Neural cell (in vitro differentiated cells): ENCODE data around the gene CRLF1. TPM values are rescaled to one million over a fixed set of nuclear protein-coding genes. Genes with fewer than 3 reads are reported as not detected.

Experiments used
- H2AFZ ChIP-seq: fragments of 200-600, 300-800 bp; sonication (generic), shearing (Covaris generic); 2 replicates; pipeline ENCODE4 v1.6.0; 2014; ENCODE audit warnings: low read depth, mild to moderate bottlenecking, antibody characterized with exemption, low read length, moderate library complexity
- H3F3A ChIP-seq: fragments of 200-600 bp; shearing (Covaris generic); 2 replicates; pipeline ENCODE4 v1.6.1; 2016; ENCODE audit warnings: mild to moderate bottlenecking, moderate library complexity, mixed read lengths, antibody characterized with exemption, low read length; ENCODE audit not compliant: insufficient read depth, poor library complexity, severe bottlenecking
- H3K27ac ChIP-seq: fragments of 200-600, 300-800 bp; sonication (generic), shearing (Covaris generic); 2 replicates; pipeline ENCODE4 v1.5.1; 2014; ENCODE audit warnings: mild to moderate bottlenecking, low read length, moderate library complexity
- H3K27me3 ChIP-seq: fragments of 300-800, 200-600 bp; sonication (generic), shearing (Covaris generic); 2 replicates; pipeline ENCODE4 v1.6.0; 2014; ENCODE audit warnings: mild to moderate bottlenecking, low read depth, low read length, moderate library complexity; ENCODE audit not compliant: insufficient read depth
- H3K36me3 ChIP-seq: fragments of 300-800, 200-600 bp; sonication (generic), shearing (Covaris generic); 2 replicates; pipeline ENCODE4 v1.5.1; 2014; ENCODE audit warnings: mild to moderate bottlenecking, antibody characterized with exemption, low read length, moderate library complexity; ENCODE audit not compliant: insufficient read depth
- H3K4me2 ChIP-seq: fragments of 300-800, 200-600 bp; sonication (generic), shearing (Covaris generic); 2 replicates; pipeline ENCODE4 v1.6.0; 2014; ENCODE audit warnings: mild to moderate bottlenecking, low read length
- H3K4me3 ChIP-seq: fragments of 300-800, 200-600 bp; sonication (generic), shearing (Covaris generic); 2 replicates; pipeline ENCODE4 v1.5.1; 2014; ENCODE audit warnings: mild to moderate bottlenecking, low read length, moderate library complexity
- H3K79me2 ChIP-seq: fragments of 200-600 bp; shearing (Covaris generic); replicated peaks from 2 replicates; pipeline ENCODE4 v1.6.0; 2014; ENCODE audit warnings: mild to moderate bottlenecking, low read length, moderate library complexity; ENCODE audit not compliant: insufficient read depth
- H3K9ac ChIP-seq: fragments of 300-800, 200-600 bp; sonication (generic), shearing (Covaris generic); 2 replicates; pipeline ENCODE4 v1.6.1; 2016; ENCODE audit warnings: mild to moderate bottlenecking, low read length, mixed read lengths
- H3K9me2 ChIP-seq: fragments of 200-600 bp; shearing (Covaris generic); 2 replicates; pipeline ENCODE4 v1.6.1; 2016; ENCODE audit warnings: mild to moderate bottlenecking, low read length, mixed read lengths; ENCODE audit not compliant: insufficient read depth
- H3K9me3 ChIP-seq: fragments of 200-600, 300-800 bp; sonication (generic), shearing (Covaris generic); 2 replicates; pipeline ENCODE4 v1.6.1; 2016; ENCODE audit warnings: mild to moderate bottlenecking, mixed run types, low read length, moderate library complexity, mixed read lengths
- H4K20me1 ChIP-seq: fragments of 200-600 bp; shearing (Covaris generic); 2 replicates; pipeline ENCODE4 v1.6.1; 2016; ENCODE audit warnings: mild to moderate bottlenecking, mixed run types; ENCODE audit not compliant: insufficient read depth
- CTCF ChIP-seq: fragments of 450-650 bp; IDR thresholded peaks from 2 replicates; pipeline ENCODE4 v1.5.1; 2014; ENCODE audit warnings: antibody characterized with exemption, mild to moderate bottlenecking, moderate library complexity; ENCODE audit not compliant: poor library complexity, severe bottlenecking
- EP300 ChIP-seq: fragments of 450-650 bp; conservative IDR thresholded peaks from 2 replicates; pipeline ENCODE4 v1.6.1; 2014; ENCODE audit warnings: antibody characterized with exemption, mild to moderate bottlenecking, moderate library complexity; ENCODE audit not compliant: poor library complexity, severe bottlenecking
- EZH2 ChIP-seq: fragments of 200-600, 300-800 bp; shearing (Covaris generic), sonication (generic); IDR thresholded peaks from 2 replicates; pipeline ENCODE4 v1.6.1; 2014; ENCODE audit warnings: antibody characterized with exemption, low read length, borderline replicate concordance, mild to moderate bottlenecking; ENCODE audit not compliant: insufficient read depth, poor library complexity, severe bottlenecking
- MXI1 ChIP-seq: fragments of 450-650 bp; conservative IDR thresholded peaks from 2 replicates; pipeline ENCODE4 v1.6.1; 2014; ENCODE audit warnings: antibody characterized with exemption, mild to moderate bottlenecking; ENCODE audit not compliant: poor library complexity, severe bottlenecking
- POLR2AphosphoS5 ChIP-seq: IDR thresholded peaks from 2 replicates; pipeline ENCODE4 v1.6.1; 2012
- RAD21 ChIP-seq: fragments of 450-650 bp; conservative IDR thresholded peaks from 2 replicates; pipeline ENCODE4 v1.6.1; 2014; ENCODE audit warnings: antibody characterized with exemption, mild to moderate bottlenecking, moderate library complexity
- REST ChIP-seq: IDR thresholded peaks from 2 replicates; pipeline ENCODE4 v1.6.1; 2012; ENCODE audit warnings: borderline replicate concordance
- SMC3 ChIP-seq: fragments of 450-650 bp; conservative IDR thresholded peaks from 2 replicates; pipeline ENCODE4 v1.6.1; 2014; ENCODE audit warnings: antibody characterized with exemption, mild to moderate bottlenecking, moderate library complexity; ENCODE audit not compliant: poor library complexity
- TAF1 ChIP-seq: IDR thresholded peaks from 2 replicates; pipeline ENCODE4 v1.6.1; 2012; ENCODE audit warnings: low read depth
- polyA plus RNA-seq: library from polyadenylated mRNA; depleted of rRNA; stranded (reverse); fragments of >200 nt; gene quantifications from 2 replicates; pipeline ENCODE4 v1.2.3, GENCODE V29; 2014

The CRLF1 gene
- polyA plus RNA-seq, 1 donor from 2014 or later: 14.2 TPM

GRCh38 chr19:18616023-18616422 is 9.4 kb upstream of the CRLF1 start:
- Histone ChIP-seq H2AFZ (no peak overlapping the region), H3K9me2 (no peaks in the 10 kb centered on the region), H3K36me3 (no peaks in the 10 kb centered on the region), H3F3A (no peaks in the 10 kb centered on the region), H3K27me3 (peaks cover 16% of the 10 kb centered on the region), H4K20me1 (no peaks in the 10 kb centered on the region), H3K9me3 (no peaks in the 10 kb centered on the region), H3K79me2 (no peaks in the 10 kb centered on the region), H3K4me2 (no peak overlapping the region), H3K4me3 (no peak overlapping the region), H3K9ac (no peak overlapping the region), H3K27ac (no peak overlapping the region)
- TF ChIP-seq MXI1 (no peak), EP300 (no peak), SMC3 (no peak), EZH2 (no peak), POLR2AphosphoS5 (no peak), RAD21 (no peak), CTCF (no peak), REST (no peak), TAF1 (no peak)

DNA sequence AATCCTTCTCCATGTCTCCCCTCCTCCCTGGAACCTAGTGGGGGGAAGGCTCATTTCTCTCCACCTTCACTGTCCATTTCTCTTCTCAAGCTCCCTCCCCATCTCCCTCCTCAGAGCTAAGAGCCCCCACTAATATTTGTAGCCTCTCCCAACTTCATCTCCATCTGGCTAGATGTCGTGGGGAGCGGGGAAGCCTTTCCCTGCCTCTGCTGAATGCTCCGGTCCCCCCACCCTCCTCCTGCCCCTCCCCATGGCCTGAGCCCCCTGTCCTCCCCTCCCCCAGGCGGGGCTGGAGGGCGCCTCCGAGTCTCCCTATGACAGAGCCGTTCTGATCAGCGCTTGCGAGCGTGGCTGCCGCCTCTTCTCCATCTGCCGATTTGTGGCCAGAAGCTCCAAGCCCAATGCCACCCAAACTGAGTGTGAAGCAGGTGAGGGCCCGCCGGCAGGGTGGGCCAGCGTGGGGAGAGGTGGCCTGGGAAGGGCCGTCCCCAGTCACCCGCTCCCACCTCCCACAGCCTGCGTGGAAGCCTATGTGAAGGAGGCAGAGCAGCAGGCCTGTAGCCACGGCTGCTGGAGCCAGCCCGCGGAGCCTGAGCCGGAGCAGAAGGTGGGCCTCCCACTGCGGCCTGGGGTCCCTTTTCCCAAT is 7.1 kb upstream of the CRLF1 start:
- Histone ChIP-seq H3K9me3 (no peaks in the 10 kb centered on the region), H3F3A (no peaks in the 10 kb centered on the region), H3K4me2 (peak overlapping the region; percentile 55), H2AFZ (no peak overlapping the region), H4K20me1 (no peaks in the 10 kb centered on the region), H3K27ac (peak overlapping the region; percentile 64), H3K27me3 (peaks cover 40% of the 10 kb centered on the region), H3K9me2 (no peaks in the 10 kb centered on the region), H3K4me3 (peak overlapping the region; percentile 86), H3K36me3 (no peaks in the 10 kb centered on the region), H3K79me2 (no peaks in the 10 kb centered on the region), H3K9ac (peak overlapping the region; percentile 93)
- TF ChIP-seq POLR2AphosphoS5 (no peak), TAF1 (no peak), SMC3 (no peak), MXI1 (no peak), REST (no peak), RAD21 (no peak), EP300 (no peak), CTCF (no peak), EZH2 (no peak)
